Right lobe of liver (tissue), 4 donors: ENCODE measurements around the gene TTC12.

Experiments used
- CTCF ChIP-seq, 4 donors: fragments of 200-600 bp in 3 of 4; fragments of 450-650 bp in 1 of 4; IDR thresholded peaks; one replicate each; pipeline versions ENCODE4 v1.5.1 to v1.8.0; 2016 to 2022; ENCODE audit warnings: antibody characterized with exemption in 4 of 4, mild to moderate bottlenecking in 2 of 4
- POLR2A ChIP-seq: fragments of 450-650 bp; IDR thresholded peaks from one replicate; pipeline ENCODE4 v1.6.1; 2017; ENCODE audit warnings: antibody characterized with exemption, mild to moderate bottlenecking
- donor health status: DM: no; HTN: no; CAD: no.
- donor health status: DM: no; HTN: no; CAD: no.
- donor health status: DM: no; HTN: yes; CAD: no.

- TF ChIP-seq POLR2A (no peak), CTCF (IDR thresholded peaks at IDR 0.05) (no peak)
These were observed 74.9 kb downstream of the TTC12 start for GRCh38 chr11:113389272-113389671.
